Left kidney (tissue), 2 donors: ENCODE results near the gene CACNA1H. TPM values are rescaled to one million over a fixed set of nuclear protein-coding genes. Genes with fewer than 3 reads are reported as not detected.
"Not testable (repeated sequence)": the region's sequence is repeated elsewhere in the genome, so short reads cannot be mapped to it uniquely, and the experiment has no call there.

ENCODE experiments used
- DNase-seq: peaks from one replicate; pipeline ENCODE4 v3.0.0-alpha.2; 2013
- polyA plus RNA-seq: library from polyadenylated mRNA; unstranded; fragments of 120-200 nt; gene quantifications from one replicate; pipeline ENCODE4 v1.2.1, GENCODE V29; 2013; ENCODE audit not compliant: insufficient read length

Gene CACNA1H
- polyA plus RNA-seq, 1 donor: 17.0 TPM

DNA sequence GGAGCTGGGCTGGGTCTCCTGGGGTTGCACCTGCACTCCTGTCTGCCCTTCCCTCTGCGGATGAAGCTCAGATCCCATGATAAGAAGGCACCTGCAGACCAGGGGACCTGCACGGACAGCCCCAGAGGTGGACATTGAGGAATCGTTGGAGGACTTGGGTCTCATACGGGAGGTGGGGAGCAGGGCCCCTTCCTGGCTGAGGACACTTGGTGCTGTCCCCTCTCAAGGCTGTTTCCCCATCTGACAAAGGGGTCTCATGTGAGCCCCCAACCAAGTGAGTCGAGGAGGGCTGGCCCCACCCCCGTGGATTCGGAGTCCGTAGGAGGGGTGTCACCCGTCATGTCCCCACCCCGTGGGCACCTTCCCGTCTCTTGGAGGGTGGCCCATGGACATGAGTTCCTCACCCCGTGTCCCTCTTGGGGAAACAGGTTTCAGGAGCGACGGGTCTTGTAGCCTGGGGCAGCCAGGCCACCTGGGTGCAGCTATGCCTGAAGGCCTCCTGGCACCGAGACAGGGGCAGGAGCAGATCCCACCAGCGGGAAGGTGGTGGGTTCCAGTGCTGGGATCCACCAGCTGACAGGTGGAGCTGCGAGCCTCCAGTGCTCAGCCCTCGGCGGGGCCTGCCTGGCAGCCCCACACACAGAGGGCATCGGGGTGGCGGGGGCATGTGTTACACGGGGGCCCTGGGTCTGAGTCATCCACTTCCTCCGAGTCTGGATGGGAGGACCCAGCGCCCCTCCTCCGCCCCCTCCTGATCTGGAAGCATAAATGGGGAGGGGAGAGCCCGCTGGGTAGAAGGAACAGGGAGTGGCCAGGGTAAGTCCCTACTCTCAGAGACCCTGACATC is 102.6 kb downstream of the CACNA1H start, which contains the start of gene TPSD1:
TPSD1 (plus strand) TSS at position 794 of the 847 bp plus-strand sequence. CDS start 212 bp downstream, outside the sequence.
- not testable (repeated sequence) for DNase-seq

DNA sequence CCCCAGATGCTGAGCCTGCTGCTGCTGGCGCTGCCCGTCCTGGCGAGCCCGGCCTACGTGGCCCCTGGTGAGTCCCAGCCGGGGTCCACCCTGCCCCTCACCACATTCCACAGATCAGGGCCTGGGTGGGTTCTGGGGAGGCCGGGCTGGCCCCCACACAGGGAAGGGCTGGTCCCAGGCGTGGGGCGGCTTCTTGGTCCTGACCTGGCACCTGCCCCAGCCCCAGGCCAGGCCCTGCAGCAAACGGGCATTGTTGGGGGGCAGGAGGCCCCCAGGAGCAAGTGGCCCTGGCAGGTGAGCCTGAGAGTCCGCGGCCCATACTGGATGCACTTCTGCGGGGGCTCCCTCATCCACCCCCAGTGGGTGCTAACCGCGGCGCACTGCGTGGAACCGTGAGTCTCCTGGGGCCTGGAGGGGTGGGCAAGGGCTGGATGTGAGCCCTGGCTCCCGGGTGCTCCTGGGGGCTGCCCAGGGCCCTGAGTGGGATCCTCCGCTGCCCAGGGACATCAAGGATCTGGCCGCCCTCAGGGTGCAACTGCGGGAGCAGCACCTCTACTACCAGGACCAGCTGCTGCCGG is 103.5 kb downstream of the CACNA1H start:
- DNase-seq: not testable (repeated sequence)

DNA sequence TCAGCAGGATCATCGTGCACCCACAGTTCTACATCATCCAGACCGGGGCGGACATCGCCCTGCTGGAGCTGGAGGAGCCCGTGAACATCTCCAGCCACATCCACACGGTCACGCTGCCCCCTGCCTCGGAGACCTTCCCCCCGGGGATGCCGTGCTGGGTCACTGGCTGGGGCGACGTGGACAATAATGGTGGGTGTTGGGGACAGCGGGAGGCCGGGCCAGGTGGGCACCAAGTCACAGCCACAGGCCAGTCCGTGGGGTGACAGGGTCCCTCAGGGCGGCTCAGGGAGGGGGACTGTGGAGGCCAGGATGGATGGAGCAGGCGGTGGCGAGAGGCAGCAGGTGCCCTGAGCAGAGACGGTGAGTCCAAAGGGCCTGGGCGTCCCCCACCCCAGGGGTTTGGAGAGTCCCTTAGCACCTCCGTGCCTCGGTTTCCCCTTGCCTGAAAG is 104.0 kb downstream of the CACNA1H start:
- DNase-seq: no peak

- DNase-seq: no peak
These were observed 104.8 kb downstream of the CACNA1H start for GRCh38 chr16:1257561-1258224.

DNA sequence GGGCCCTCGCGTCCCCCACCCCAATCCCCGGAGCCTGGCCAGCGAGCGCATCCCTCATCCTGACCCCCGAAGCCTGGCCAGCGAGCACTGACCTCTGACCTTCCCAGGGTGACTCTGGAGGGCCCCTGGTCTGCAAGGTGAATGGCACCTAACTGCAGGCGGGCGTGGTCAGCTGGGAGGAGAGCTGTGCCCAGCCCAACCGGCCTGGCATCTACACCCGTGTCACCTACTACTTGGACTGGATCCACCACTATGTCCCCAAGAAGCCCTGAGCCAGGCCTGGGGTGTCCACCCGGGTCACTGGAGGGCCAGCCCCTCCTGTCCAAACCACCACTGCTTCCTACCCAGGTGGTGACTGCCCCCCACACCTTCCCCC is 105.3 kb downstream of the CACNA1H start:
- no peak for DNase-seq

DNA sequence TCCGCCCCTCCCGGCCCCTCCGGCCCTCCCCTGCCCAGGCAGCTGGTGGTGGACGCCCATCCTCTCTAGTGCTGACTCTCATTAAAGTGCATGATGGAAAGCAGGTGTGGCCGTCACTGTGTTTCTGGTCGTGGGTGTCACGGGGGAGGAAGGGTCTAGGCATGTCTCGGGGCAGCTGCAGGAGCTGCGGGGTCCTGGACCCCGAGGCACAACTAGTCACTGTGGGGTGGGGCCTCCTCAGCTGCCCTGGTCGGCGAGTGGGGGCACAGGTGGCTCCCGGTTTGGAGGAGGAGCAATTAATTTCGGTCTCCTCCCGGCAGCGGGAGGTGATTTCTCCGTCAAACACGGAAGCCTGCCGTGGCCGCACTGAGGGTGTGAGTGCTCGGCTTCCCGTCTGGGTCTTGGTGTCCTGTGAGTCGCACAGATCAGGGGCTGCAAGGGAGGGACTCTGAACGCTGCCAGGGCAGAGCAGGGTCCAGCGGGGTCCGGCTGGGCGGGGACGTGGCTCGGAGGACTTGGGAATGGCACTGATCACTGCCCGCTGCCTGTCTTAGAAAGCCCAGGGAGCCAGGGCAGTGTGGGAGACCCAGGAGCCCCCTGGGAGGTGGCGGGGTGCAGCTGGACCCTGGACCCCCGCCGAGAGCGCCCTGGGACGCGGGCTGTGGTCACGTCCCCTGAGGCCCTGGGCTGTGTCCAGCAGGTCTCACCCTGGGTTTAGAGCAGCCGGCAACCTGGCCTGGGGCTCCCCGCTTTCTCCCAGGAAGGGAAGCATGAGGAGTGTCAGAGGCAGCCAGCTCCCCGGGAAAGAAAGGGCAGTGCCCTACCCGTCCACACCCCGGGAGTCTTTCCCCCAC is 106.2 kb downstream of the CACNA1H start:
- no peak for DNase-seq

GRCh38 chr16:1259760-1260068 is 106.8 kb downstream of the CACNA1H start:
- no peak for DNase-seq

DNA sequence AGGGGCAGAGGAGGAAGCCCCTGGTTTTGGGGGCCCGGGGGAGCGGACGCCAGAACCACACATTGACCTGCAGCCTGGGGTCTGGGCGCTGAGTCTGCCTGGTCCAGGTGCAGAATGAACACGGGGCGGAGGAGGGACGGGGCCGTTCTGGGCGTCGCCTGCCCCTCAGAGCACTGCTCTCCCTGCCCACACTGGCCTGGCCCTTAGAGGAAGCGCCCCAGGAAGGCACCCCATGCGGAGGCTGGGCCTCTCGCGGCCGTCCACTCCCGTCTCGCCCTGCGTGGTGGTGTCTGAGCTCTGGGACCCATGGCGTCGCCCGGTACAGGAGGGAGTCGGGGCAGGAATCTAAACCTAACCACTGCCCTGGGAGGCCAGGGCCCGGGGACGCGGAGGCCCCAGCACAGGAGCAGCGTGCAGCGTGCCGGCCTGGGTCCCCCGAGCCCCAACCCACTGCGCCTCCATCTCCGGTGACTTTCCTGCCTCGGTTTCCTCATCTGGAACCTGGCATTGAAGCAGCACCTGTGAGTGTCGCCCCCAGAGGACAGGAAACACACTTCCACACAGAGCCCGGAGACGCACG is 107.3 kb downstream of the CACNA1H start:
- DNase-seq: no peak

DNA sequence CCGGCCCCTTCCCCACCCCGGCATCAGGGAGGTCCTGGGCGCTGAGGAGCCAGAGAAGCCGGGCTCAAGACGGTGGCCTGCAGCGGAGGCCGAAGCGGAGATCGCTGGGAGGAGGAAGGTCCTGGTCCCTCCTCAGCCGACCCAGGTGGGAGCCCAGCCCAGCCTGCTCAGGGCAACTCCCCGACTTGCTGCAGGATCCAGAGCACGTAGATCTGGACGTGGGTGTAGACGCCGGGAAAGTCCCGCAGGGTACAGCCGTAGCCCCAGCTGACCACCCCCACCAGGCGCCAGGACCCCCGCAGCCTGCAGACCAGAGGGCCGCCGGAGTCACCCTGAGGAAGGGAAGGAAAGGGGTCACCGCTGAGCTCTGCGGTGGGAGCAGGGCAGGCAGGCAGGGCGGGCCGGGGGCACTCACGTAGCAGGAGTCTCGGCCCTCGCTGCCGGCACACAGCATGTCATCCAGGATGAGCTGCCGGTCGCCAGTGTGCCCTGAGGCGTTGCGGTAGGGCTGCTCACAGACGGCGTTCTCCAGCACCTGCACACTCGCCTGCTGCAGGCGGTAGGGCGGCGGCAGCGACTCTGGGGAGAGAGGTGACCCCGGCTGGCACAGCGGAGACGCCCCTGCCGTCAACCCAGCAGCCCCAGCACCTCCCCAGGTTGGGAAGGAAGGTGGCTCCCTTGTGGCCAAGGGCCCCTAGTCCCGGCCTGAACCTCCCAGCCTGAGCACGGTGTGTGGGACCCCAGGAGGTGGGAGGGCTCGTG is 108.4 kb downstream of the CACNA1H start:
- no peak for DNase-seq

DNA sequence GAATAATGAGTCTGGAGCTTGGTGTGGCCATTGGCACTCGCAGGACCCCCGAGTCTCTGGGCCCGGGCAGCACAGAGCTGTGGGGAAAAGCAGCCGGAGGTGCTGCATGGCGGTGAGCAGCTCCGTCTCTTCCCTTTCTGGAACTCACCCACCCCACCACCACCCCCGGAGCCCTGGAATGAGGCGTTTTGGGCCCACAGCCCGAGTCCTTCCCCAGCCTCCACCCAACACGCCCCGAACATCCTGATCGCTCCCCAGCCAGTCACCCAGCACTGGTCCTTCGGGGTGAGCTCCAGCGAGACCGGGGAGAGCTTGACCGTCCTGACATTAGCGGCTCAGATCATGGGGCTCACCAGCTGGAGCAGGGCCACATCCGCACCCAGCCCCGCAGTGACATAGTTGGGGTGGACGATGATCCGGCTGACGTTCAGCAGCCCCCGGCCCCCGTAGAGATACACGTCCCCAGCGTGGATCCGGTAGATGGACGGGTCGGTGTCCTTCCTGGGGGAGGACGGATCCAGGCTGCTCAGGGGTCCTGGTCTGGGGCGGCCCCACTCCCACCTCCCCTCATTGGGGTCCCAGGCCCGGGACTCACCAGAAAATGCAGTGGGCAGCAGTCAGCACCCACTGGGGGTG is 109.4 kb downstream of the CACNA1H start:
- DNase-seq: no peak

DNA sequence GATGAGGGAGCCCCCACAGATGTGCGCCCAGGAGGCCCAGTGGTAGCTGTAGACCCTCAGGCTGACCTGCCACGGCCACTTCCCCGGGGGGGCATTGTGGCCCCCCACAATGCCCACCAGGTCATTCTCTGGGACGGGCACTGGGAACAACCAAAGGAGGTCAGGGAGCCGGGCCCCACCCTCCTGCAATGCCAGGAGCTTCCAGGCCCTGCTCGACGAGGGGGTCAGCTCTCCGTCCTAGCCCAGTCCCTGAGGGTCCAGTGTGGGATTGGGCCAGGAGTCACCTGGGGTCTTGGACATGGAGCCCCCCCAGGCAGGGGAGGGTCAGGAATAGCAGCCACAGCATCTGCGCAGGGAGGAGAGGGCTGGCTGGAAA is 109.9 kb downstream of the CACNA1H start:
- no peak for DNase-seq

DNA sequence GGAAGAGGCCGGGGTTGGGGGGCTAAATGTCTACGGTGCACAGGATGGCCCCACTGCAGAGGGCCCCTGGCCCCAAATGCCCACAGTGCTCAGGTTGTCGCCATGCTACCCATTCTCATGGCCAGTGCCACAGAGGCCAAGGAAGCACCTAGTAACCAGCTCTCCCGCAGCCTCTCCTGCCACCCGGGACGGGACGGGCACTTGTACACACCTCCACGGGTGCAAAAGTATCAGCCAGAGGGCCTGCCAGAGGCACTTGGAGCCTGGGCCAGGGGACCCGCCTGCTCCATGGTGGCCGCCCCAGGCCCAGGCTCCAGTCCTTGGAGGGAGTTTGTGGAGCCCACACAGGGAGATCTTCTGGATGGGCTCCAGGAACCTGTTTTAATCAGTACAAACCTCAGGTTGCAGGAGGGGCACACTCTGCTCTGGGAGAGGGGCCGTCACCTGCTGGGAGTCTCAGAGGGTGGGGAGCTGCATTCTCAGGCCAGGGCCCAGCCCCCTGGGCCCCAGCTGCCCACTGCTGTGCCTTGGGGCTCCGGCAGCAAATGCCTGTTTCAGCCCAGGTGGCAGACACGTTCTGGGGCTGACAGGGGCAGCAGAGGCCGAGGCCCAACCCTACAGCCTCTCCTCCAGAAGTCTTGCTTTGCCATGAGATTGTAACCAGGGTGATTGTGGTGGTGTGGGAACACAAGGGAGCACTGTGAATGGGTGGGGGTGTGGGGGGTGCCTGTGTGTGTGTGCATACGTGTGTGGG is 110.9 kb downstream of the CACNA1H start:
- DNase-seq: no peak

DNA sequence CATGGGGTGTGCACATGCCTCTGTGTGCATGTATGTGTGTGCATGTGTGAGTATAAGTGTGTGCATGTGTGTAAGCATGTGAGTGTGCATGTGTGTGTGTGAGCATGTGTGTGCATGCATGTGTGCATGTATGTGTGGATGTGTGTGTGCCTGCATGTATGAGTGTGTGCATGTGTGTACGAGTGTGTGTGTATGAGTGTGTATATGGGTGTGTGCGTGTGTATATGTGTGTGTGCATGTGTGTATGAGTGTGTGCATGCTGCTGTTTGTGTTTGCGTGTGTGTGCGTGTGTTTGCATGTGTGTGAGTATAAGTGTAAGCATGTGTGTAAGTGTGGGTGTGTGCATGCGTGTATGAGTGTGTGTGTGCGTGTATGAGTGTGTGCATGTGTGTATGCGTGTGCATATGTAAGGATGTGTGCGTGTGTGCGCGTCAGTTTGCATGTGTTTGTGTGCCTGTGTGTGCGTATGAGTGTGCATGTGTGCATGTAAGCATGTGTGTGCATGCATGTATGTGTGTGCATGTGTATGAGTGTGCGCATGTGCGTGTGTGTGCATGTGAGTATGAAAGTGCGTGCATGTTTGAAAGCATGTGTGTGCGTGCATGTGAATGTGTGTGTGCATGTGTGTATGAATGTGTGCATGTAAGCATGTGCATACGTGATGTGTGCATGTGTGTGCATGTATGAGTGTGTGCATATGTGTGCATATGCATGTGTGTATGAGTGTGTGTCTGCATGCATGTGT is 111.6 kb downstream of the CACNA1H start:
- no peak for DNase-seq

DNA sequence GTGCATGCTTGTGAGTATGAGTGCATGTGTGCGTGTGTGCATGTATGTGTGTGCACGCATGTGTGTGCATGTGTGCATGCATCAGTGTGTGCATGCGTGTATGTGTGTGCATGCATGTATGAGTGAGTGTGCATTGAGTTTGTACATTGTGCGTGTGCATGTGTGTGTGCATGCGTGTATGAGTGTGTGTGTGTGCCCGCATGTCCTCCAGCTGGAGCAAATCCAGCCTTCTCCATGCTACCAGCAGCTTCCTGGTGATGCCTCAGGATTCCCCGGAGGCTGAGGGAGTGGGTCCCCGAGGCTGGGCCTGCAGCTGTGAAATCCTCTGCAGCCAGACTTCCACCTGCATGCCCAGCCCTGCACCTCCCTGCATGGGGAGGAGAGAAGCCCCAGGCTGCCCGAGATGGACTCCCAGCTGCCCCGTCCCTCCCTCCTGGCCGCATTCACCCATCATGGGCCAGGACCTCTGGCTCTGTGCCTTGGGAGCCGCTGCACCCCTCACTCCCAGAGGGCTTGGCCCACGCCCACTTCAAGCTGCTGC is 112.3 kb downstream of the CACNA1H start:
- DNase-seq: no peak

DNA sequence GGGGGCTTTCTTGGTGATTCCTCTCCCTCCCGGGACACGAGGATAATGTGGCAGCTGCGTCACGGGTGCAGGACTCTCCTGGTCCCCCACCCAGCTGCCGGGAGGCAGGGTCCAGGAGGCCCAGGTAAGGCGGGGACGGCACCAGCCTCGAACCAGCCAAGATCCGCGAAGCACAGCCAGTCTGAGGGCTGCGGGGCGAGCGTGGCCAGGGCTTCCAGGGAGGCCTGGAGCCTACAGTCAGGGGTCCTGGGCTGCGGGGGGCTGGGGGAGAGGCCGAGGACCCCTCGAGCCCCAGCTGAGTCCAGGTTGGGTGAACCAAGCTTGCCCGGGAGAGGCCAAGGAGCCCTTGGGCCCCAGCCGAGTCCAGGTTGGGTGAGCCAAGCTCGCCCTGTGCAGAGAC is 112.9 kb downstream of the CACNA1H start:
- no peak for DNase-seq

- not testable (repeated sequence) for DNase-seq
These were observed 116.5 kb downstream of the CACNA1H start for GRCh38 chr16:1269418-1269817.

DNA sequence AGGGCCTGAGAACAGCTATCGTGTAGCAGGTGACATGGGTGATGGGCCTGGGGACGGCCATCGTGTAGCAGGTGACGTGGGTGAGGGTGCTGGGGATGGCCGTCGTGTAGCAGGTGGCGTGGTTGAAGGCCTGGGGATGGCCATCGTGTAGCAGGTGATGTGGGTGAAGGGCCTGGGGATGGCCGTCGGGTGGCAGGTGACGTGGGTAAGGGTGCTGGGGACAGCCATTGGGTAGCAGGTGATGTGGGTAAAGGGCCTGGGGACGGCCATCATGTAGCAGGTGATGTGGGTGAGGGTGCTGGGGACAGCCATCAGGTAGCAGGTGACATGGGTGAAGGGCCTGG is 118.4 kb downstream of the CACNA1H start:
- DNase-seq: no peak
